COLO668 (cell line): ENCODE data around the gene CARNS1.
A peak's percentile ranks its signal among the peaks of the same experiment; 100 is the strongest.

Experiments used
- DNase-seq: peaks from one replicate; lab custom pipeline; 2025; ENCODE audit not compliant: unreplicated experiment; lab: John Stamatoyannopoulos, UW

Gene CARNS1

DNA sequence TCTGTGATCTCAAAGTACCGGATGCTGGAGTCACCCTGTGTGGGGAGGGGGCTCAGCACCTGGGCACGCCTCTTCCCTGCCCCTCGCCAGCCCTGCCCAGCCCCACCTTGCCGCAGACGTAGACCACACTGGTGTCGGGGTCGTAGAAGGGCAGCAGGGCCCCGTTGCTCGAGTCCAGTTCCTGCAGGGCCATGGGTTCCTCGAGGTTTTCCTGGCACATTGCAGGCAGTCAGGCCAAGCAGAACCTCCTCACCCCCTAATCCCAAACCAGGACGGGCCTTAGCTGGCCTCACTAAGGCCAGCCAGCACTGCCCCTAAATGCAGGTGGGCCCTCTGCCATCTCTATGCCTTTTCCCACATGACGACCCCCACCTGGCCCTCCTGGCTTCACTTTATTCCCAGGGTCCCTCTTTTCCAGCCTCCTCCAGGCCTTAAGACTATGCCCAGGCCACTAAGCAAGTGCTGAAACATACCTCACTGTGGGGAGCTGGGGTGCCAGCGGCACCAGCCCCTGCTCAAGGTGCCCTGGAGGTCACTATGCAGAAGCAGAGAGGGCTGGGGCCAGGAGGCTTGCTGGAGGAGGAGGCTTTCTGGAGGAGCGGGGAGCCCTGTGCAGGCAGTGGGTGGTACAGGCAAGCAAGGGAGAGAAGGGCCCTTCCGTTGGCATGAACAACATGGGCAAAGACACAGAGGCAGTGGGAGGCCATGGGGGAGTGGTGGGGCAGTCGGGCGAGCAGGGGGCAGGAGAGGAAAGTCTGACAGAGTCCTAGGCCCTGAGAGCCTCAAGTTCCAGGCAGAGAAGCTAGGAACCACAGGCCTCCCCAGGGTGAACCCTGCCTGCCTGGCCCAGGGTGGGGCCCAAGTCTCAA is 25.0 kb downstream of the CARNS1 start:
- no peak for DNase-seq

DNA sequence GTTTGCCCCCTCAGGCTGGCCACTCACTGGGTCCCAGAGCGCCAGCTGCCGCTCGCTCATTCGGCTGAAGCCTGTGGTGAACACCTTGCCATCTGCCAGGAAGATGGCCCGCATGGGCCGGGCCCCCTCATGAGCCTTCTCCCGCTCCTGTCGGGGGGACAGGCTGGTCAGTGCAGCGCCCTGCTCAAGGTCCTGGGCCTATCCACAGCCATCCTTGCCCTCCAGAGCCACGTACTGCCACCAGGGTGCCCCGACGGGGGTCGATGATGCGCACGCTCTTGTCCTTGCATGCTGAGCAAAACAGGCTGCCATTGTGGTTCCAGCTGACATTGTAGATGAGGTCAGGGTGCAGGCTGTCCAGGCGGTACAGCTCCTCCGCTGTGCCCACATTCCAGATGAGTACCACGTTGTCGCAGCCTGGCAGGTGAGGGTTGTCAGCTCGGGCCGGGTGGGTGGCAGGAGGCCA is 25.7 kb downstream of the CARNS1 start:
- DNase-seq, result no peak

DNA sequence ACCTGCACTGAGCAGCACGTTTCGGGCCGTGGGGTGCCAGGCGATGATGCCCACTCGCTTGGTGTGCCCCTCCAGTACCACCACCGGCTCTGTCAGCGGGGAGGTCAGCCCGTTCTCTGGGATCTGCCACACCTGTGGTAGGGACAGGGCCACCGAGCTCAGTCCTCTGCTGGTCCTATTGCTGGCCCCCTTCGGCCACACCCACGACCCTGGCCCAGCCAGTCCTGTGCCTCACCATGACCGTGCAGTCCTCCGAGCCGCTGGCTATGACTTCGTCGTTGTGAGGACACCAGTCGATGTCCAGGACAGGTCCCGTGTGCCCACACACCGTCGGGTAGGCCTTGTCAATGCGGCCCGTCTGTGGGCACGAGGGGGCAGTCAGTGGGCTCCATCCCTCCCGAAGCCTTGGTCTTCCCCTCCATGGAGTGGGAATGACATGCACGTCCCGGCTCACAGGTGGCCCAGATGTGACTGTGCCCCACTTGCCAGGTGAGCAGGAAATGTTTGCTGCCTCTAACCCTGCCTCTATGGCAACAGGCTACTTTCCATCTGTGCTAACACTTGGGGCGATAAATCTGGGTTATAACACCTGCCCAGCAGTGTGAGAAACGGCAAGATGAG is 26.4 kb downstream of the CARNS1 start:
- peak; percentile 51 for DNase-seq

DNA sequence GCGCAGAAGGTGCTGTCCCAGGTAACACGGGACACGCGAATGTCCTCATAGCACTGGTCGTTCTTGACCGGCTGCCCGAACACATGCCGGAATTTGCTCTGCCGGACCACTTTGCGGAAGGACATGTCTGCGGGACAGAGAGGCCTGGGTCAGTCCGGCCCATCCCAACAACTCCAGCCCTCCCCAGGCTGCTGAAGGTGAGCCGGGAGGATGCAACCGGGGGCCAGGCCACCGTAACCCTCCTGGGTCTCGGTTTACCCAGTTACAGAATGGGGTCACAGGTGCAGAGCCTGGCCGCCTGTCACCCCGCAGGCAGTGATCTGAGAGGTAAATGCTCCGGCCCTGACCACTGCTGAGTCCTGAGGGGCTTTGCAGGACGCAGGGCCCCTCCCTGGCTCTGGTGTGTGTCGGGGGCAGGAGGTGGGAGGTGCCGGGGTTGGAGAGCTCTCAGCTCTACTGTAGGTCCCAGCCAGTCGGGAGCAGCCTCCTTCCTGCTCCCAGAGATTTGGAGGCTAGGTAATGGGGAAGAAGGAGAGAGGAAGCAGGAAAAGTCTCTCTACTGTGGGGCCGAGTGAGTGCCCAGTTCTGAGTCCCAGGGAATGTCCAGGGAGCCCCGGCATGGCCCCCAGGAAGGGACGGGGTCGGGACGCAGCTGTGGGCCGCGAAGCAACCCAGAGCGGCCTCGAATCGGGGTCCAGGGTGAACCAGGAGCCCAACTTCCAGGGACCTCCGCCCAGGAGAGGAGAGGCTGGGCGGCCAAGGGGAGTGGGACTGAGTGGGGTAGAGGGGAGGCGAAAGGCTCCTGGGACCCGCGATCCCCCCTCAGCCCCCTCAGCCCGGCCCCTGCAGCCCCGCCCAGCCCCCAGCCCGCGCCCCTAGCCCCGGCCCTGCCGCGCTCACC is 27.3 kb downstream of the CARNS1 start:
- DNase-seq, result no peak

DNA sequence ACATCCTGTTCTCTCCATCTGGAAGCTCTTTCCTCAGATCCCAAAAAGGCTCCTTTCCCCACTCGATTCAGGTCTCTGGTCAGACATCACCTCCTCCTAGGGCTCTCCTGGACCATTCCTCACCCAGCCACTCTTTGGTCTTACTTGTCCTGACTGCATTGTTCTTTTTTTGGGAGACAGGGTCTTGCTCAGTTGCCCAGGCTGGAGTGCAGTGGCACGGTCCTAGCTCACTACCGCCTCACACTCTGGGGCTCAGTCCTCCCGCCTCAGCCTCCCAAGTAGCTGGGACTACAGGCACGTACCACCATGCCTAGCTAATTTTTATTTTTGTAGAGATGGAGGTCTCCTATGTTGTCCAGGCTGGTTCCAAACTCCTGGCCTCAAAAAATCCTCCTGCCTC is 30.0 kb downstream of the CARNS1 start:
- no peak for DNase-seq

DNA sequence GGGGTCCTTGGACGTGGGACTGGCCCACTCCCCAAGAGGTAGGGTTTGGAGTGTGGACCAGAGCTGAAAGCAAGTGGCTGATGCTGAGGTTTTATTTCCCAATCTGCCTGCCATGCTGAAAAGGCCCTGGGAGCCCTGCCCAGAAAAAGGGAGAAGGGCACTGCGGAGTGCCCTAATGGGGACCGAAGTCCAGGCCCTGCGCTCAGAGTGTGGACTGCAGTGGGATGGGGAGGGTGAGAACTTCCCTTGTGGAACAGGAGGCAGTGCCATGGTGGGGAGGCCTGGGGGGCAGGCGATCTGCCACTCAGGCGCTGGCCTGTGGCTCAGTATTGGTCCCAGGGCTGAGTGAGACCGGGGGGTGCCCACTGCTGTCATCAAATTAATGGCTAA is 32.7 kb downstream of the CARNS1 start:
- no peak for DNase-seq

DNA sequence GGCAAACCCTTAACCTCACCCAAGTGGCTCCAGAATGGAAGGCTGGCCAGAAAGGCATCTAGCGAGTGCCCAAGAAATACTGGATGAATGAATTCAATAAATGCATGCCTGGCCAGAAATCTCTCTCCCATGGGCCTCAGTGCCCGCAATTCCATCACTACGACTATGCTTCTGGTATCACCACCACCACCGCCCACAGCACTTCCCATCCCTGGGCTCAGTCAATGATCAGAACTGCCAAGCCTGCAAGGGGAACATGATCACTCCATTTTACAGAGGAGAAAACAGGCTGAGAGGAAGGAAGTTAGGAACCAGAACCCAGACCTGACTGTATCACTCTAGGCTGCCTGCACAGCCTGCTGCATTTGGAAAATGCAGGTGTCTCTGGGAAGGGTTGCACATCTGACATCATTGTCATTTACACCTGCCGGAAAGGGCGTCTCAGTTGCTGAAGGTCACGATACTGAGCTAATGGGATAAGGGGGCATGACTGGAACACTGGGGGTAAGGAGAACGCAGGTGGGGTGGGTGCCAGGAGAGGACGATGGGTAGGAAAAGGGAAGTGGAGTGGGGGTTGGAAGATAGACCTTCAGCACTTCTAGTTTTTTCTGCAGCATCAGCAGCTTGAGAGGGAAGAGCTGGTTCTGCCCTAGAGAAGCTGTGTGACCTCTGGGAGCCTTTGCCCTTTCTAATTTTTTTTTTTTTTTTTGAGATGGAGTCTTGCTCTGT is 33.8 kb downstream of the CARNS1 start:
- DNase-seq, result peak; percentile 66

DNA sequence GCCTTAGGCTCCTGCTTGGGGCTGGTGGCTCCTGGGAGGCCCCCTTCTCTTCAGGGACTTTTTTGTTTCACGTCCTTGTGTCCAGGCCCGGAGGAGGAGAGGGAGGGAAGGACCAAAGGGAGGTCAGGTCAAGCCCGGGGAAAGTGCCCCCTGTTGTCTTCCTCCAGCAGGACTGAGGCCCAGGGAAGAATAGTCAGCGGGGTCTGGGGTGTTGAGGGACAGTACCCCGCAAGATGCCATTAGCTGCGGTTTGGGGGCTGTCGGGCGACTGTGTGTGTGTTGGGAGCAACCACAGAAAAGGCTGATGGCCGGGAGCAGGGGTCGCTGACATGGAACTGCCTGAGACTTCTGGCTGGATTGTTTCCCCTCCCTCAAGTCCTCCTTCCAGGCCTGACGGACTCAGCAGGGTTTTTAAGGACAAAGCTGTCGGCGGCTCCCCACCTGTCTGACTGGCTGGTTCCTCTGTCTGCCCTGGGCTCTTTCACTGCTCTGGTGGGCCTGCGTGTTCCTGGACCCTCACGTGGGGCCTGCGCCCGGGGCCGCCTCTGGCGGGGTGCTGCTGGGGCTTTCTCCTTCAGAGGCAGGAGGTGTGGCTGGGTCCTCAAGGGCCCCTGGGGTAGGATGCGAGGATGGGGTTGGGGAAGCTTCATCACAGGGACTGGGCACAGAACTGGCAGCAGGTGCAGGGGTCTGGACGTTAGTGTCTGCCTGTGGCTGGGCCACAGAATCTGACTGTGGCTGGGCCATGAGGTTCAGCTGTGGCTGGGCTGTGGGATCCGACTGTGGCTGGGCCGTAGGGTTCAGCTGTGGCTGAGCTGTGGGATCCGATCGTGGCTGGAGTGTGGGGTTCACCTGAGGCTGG is 35.5 kb downstream of the CARNS1 start:
- no peak for DNase-seq

DNA sequence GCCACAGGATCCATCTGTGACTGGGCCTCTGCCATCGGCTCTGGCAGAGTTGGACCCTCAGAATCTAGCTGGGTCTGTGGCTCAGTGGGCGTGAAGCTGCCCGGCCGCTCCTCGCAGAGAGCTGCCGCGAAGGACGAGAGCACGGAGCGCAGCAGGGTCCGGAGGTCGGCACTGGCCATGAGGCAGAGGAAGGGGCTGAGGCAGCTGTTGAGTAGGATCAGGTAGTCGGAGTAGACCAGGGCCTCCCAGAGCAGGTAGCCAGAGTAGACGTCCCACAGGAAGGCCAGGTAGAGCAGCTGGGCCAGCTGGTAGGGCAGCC is 36.1 kb downstream of the CARNS1 start:
- no peak for DNase-seq

DNA sequence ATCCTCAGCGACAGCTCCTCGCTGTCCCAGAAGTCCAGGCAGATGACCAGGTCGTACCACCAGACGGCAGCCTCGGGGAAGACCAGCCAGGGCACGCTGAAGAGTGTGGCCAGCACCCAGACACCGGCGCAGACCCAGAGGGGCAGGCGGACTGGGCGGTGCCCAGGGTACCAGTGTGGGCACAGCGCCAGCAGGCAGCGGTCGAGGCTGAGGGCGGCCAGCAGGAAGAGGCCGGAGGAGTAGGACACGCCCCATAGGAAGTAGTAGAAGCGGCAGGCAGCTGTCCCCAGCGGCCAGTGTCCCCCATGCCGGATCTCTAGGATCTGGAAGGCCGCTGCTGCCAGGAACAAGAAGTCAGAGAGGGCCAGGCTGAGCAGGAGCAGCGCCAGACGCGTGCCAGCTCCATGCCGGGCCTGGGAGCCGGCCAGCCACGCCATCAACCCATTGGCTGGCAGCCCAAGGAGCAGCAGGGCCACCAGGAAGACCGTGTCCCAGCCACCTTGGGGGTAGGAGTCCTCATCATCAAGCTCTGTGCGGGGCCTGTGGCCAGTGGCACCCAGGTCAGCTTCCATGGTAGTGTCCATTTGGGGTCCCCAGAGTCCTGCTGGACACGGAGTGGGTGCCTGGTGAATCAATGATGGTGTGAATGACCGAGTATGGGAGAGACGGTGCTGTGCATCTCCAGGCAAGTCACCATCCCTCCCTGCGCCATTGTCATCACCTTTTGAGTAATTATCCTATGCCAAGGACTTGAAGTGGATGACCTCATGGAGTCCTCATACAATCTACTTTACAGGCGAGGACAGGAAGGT is 36.9 kb downstream of the CARNS1 start, which contains the start of gene GPR152:
Gene GPR152, minus strand, starts transcription at position 589 of the 812 bp plus-strand sequence. Its CDS starts 5 bp downstream, at position 584.
- peak; percentile 83 for DNase-seq

DNA sequence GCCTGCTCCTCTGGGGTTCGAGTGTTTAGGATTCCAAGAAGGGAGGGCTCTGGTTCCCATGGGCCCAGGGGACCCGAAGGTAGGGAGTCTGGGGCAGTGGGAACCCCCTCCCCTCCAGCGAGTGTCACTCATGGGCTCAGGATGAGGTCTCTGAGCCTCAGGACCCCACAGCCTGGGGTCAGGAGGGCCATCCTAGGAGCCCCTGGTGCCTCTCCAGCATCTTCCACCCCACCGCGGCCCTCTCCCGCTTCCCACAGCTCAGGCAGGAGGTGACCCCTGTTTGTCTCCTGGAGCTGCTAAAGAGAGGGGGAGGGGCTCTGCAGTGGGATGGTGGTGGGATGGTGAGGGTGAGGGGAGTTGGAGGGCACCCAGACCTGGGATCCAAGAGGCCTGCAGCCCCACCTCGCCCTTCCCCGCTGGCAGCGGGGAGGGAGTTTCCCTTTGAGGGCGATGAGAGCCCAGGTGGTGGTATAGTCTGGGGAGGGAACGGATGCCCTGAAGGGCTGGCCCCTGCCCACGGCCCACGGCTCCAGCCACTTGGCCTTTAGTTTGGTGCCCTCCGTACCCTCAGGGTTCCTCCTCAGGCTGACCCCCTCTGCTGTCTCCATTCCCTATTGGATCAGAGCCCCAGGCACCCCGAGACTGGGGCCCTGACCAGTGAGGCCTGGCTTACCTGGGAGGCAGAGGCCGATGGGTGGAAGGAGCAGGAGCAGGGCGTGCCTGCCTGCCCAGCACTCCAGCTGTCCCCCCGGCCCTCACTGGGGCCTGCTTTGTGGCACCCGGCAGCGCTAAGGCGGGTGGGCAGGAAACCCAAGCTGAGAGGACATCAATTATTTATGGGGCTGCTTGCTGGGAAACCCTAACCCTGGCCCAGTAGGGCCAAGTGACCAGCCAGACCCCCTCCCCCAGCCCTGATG is 38.6 kb downstream of the CARNS1 start:
- DNase-seq, result no peak

DNA sequence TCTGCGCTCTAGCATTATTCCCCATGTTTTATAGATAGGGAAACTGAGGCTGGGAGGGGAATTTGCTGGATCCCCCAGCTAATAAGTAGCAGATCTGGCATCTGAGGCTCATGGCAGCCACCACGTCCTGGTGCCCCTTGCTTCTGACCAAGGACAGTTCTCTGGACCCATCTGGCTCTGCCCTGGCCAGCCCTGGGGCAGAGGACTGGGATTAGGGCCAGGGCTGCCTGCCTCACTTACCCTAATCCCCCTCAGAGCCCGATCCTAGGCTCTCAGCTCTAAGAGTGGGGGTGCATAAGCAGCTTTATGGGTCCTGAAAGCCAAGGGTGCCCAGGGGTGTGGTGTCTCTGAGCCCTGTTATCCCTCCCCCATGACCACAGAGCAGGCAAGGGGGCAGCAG is 39.6 kb downstream of the CARNS1 start, which contains the start of gene CABP4:
Gene CABP4, plus strand, starts transcription at position 301 of the 400 bp plus-strand sequence. Its CDS starts 70 bp downstream, at position 371.
- DNase-seq, result no peak

DNA sequence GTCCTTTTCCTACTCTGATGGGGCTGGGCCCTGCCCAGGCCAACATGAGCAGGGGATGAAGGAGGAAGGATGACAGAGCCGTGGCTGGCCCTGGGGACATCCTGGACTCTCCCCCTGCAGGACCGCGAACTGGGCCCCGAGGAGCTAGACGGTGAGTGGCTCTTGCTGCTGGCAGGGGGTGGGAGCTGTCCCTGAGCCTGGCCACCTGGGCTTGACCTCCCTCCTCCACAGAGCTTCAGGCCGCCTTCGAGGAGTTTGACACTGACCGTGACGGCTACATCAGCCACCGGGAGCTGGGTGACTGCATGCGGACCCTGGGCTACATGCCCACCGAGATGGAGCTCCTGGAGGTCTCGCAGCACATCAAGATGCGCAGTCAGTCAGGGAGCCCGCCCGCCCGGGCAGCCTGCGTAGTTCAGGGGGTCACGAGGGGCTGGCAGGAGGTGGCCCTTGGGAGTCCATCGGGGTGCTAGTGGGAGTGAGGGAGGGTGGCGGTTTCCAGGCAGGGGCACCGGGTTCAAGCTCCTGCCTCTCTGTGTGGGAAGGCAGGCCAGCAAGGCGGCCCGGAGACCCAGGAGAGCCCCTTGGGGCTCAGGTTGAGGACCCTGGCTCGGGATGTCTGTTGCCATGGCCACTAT is 40.7 kb downstream of the CARNS1 start:
- DNase-seq, result no peak

DNA sequence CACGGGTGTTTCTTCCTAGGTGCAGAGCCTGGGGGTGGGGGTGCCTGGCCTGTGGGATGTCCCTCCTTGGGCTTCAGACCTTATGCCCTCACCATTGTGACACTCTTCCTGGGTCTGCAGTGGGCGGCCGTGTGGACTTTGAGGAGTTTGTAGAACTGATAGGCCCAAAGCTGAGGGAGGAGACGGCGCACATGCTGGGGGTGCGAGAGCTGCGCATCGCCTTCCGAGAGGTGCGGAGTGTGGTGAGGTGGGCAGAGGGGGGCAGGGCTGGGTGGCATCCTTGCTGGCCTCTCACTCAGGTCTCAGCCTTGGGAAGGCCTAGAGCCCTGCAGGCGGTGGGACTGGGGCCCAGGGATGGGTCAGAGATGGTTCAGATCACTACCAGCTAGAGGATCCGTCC is 42.0 kb downstream of the CARNS1 start:
- no peak for DNase-seq

DNA sequence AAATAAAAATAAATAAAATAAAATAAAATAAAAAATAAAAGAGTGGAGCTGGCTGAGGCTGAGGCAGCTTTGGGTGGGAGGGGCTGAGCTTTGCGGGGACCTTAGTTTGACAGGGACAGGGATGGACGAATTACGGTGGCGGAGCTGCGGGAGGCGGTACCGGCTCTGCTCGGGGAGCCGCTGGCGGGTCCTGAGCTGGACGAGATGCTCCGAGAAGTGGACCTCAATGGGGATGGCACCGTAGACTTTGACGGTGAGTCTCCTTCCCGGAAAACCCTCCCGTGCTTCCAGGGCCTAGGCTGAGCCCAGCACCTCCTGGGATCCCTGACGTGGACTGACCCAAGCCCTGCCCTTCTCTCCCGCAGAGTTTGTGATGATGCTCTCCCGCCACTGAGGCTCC is 42.8 kb downstream of the CARNS1 start:
- no peak for DNase-seq

DNA sequence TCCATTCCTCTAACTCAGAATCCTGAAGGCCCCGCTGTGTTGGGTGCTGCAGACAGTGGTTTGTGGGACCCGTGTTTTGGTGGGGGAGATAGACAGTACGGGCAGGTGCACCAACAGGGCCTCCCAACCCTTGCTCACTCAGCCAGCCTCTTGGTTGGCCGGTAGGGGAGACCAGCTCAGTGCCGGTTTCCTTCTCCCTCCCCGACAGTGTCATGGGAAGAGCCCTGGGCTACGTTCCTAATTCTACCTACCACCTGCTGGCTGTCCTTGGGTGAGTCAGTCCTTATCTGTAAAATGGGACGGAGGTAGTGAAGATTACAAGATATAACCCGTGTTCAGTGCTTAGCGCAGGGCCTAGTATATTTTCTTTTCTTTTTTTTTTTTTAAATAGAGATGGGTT is 47.7 kb downstream of the CARNS1 start:
- DNase-seq, result no peak

DNA sequence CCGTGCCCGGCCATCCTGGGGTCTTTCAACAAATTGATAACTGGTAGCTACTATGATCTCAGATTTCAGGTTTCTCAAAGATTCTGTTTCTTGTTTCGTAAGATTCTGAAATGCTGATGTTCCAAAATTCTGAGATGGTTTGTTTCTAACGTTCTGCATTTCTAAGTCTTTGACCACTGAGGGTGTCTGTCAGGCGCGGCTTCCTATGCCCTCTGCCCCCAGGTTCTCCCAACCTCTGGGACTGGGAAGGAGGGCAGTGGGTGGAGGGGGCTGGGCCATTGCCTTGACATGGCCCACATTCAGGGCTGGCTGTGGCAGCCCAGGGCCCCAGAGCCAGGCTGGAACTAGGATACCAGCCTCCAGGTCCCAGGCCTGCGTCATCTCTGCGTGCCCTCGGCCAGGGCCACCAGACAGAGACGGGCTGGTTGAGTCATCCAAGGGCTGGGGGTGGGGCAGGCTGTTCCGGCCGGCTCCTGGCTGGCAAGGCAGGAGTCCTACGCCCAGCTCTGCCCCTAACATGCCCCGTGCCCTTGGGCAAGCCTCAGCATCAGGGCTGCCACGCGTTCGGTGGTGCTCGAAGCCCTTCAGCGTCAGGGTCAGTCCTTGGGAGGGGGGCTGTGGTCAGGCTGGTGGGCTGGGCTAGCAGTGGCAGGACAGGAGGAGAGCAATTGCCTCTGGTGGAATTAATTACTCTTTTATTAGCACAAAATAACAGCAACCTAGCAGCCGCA is 48.4 kb downstream of the CARNS1 start:
- peak; percentile 81 for DNase-seq
